HG03460 (cell line): ENCODE results near the gene MIR17HG.

Experiments used
- ATAC-seq: cut with Tn5 transposase; IDR thresholded peaks from one replicate; pipeline ENCODE4 v1.9.1; 2021; ENCODE audit not compliant: unreplicated experiment

The MIR17HG gene

GRCh38 chr13:91368101-91368500 lies 20.6 kb downstream of the MIR17HG start:
- ATAC-seq = no peak

GRCh38 chr13:91368676-91369440 lies 21.4 kb downstream of the MIR17HG start:
- no peak for ATAC-seq

GRCh38 chr13:91369441-91369831 lies 21.9 kb downstream of the MIR17HG start:
- no peak for ATAC-seq

- ATAC-seq = no peak
Measured at GRCh38 chr13:91370501-91370900, 23.0 kb downstream of the MIR17HG start.

- no peak for ATAC-seq
Measured at GRCh38 chr13:91372911-91373310, 25.4 kb downstream of the MIR17HG start.

- peak; percentile 98 for ATAC-seq
Measured at GRCh38 chr13:91375116-91375729, 27.7 kb downstream of the MIR17HG start.

GRCh38 chr13:91381371-91381770 lies 33.9 kb downstream of the MIR17HG start:
- ATAC-seq = no peak

- no peak for ATAC-seq
Measured at GRCh38 chr13:91383836-91384235, 36.3 kb downstream of the MIR17HG start.

- ATAC-seq = no peak
Measured at GRCh38 chr13:91384896-91385295, 37.4 kb downstream of the MIR17HG start.

GRCh38 chr13:91389186-91389585 lies 41.7 kb downstream of the MIR17HG start:
- ATAC-seq = no peak

- ATAC-seq = no peak
Measured at GRCh38 chr13:91397595-91397994, 50.1 kb downstream of the MIR17HG start.

GRCh38 chr13:91398413-91399188 lies 51.1 kb downstream of the MIR17HG start, which contains the start of gene GPC5:
Gene GPC5, plus strand, starts transcription at chr13:91398621.
- ATAC-seq = peak; percentile 97

- ATAC-seq = peak; percentile 14
Measured at GRCh38 chr13:91399189-91400062, 51.9 kb downstream of the MIR17HG start.

- no peak for ATAC-seq
Measured at GRCh38 chr13:91400063-91400399, 52.5 kb downstream of the MIR17HG start.

- no peak for ATAC-seq
Measured at GRCh38 chr13:91400671-91401070, 53.2 kb downstream of the MIR17HG start.

GRCh38 chr13:91401920-91402319 lies 54.4 kb downstream of the MIR17HG start:
- no peak for ATAC-seq
